Pulmonary artery endothelial cell (primary cell): ENCODE results near the gene KRTAP2-2. TPM values are rescaled to one million over a fixed set of nuclear protein-coding genes. Genes with fewer than 3 reads are reported as not detected.

Experiments
- DNase-seq: peaks from one replicate; pipeline ENCODE4 v3.0.0-alpha.2; 2011; ENCODE audit warnings: low read depth, low spot score
- total RNA-seq: library from RNA; depleted of rRNA; stranded (reverse); fragments of >200 nt; gene quantifications from 2 replicates; pipeline ENCODE4 v1.2.3, GENCODE V29; 2014

Gene KRTAP2-2
- total RNA-seq, 1 donor from 2014 or later, result not detected

DNA sequence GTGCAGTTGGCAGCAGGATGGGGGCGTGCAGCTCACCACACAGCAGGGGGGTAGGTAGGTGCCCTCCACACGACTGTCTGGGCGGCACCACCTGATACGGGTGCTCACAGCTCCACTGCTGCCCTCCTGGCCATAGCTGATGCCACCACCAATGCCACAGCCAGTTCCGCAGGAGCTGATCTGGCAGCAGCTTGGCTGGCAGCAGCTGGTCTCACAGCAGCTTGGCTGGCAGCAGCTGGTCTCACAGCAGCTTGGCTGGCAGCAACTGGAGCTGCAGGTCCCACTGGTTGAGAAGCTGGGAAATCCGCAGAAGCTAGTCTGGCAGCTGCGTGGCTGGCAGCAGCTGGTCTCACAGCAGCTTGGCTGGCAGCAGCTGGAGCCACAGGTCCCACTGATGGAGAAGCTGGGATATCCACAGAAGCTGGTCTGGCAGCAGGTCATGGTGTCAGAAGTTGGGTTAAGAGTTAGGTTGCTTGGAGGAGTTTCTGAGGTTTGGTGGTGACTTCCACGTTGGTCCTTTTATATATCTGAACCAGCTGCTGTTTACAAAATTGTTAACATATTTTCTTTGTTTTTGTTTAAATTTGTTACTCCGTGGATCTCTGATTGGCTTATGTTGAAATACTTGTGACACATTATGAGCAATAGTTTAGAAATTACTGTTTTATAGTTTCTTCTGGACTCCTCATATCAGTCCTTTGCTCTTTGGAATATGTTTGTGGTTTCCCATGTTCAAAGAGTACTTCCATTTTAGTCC is 28.1 kb downstream of the KRTAP2-2 start, which contains the start of gene KRTAP1-5:
Gene KRTAP1-5 (minus strand): TSS at position 494 of the 757 bp plus-strand sequence. CDS start 53 bp downstream, at position 441.
- DNase-seq, result no peak

DNA sequence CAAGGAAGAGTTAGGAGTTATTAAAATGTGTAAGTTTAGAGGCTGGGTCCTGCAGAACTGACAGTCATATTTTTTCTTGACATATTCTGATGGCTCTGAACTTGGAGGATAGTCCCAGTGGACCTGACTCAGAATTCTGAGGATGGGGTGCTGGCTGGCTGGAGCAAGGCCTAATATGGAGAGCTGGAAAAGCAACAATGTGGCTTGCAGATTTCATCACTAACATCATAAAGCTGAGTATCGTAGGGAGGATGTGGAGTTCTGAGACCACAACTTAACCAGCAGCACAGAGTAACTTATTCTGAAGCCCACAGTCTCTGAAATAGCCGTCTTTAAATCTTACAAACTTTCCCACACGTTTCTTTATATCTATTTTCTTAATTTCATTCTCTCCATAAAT is 30.3 kb downstream of the KRTAP2-2 start:
- no peak for DNase-seq

DNA sequence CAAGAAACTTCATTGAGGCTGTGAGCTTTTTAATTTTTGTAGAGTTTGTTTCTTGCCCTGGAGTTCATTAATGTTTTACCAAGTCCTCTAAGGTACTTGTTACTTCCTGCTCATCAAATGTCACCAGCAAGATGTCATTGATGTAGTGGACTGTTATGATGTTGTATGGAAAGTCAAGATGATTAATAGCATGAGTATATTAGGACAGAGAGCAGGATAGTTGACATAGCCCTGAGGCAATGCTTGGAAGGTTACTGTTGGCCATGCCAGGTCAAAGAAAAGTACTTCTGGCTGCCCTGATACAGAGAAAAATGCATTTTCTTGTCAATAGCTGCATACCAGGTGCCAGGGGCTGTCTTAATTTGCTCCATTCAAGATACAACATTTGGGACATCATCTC is 34.7 kb downstream of the KRTAP2-2 start:
- DNase-seq, result no peak

DNA sequence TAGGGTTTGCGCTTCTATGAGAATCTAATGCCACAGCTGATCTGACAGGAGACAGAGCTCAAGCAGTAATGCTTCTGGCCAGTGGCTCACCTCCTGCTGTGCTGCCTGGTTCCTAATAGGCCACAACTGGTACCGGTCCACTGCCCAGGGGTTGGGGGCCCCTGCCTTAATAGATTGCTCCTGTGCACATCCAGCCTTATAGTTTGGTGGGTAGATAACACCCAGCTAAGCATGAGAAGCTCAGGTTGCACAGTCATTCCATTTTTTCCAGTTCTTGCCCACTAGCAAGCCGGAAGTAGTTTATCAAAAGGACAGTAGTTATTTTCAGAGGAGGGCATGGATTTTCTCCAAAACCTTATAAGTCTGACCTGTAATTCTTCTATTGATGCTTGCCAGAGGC is 35.6 kb downstream of the KRTAP2-2 start:
- no peak for DNase-seq

DNA sequence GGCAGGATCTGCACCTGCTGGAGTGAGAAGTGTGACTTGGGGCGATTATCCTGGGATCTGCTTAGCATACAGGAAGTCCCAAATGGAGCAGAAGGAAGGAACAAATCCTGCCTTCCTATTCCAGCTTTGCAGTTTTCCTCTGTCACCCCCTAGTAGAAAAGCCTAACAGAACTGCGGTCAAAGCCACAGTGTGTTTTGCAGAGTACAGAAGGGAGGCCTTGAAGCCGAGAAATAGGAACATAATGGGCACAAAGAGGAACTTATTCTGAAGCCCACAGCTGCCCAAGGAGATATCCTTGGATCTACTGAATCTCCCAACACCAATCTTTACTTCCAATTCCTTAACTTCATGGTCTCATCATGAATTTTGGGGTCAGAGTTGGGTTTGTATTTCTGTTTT is 36.5 kb downstream of the KRTAP2-2 start:
- no peak for DNase-seq

DNA sequence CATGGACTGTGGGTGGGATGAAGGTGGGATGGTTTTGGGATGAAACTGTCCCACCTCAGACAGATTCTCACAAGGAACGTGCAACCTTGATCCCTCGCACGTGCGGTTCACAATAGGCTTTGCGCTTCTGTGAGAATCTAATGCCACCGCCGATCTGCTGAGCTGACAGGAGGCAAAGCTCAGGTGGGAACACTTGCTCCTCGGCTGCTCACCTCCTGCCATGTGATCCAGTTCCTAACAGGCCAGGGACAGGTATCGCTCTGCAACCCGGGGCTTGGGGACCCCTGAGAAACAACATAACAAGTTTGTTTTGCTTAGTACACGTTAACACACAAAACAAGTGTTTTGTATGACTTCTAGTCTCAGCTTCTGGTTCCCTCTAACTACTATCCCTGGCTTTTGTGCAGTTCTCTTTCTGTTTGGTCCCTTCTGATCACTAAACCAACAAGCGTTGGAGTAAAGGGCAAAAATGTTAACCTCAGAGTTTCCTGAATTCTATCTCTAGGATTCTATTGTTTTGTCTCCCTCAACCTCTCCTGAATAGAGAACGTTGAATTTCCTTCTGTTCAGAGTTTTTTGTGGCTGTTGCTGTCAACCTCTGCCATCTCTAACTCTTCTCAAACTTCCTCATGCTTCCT is 38.3 kb downstream of the KRTAP2-2 start:
- DNase-seq, result no peak

DNA sequence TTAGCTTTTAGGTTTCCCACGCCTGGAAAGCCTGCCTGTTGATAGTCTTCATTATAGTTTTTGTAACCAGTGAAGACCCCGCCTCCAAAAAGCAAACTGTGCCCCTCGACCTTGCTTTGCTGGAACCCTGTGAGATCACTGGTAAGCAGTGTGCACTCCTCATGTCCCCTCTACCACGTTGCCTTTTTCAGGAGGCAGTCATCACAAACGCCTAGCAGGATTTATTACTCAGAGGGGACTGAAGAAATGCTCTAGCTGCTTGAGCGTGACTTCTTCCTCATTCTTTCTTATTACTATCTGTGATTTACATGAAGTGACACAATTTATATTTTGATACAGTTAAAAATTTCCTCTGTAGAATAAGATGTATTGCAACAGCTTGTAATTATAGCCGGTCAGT is 39.6 kb downstream of the KRTAP2-2 start:
- no peak for DNase-seq

DNA sequence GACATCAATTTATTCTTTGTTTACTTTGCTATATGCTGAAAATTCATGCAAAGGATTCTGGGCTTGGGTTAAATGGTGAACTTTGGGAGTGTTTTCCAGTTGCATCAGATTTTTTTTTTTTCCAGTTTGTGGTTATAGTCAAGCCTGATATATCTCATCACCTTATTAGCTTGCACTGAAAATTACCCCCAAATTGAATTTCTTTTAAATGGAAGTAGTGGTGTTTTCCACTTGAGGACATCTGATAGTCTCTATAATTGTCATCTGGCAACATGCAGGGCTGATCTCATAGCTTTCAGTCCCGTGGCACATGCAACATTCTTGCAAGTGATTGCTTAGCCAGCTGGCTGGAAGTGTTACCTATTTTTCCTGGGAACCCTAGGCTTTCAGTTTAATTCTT is 41.4 kb downstream of the KRTAP2-2 start:
- no peak for DNase-seq

DNA sequence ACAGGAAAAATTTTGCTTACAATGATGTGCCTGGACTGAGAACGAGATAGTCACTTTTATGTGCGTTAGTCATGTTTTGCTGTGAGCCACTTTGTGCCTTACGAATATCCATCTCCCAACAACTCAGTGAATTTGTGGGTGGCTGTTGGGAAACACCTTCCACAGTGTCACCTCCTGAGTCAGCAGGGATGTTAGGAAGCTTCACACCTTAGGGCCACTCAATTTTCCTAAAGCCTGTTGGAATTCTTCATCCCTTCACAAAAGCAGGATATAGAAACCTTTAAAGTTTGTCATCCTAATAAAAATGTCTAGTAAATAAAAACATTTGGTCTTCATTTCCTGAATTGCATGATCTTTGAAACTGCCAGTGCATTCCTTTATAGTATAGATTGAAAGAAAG is 41.8 kb downstream of the KRTAP2-2 start:
- no peak for DNase-seq

DNA sequence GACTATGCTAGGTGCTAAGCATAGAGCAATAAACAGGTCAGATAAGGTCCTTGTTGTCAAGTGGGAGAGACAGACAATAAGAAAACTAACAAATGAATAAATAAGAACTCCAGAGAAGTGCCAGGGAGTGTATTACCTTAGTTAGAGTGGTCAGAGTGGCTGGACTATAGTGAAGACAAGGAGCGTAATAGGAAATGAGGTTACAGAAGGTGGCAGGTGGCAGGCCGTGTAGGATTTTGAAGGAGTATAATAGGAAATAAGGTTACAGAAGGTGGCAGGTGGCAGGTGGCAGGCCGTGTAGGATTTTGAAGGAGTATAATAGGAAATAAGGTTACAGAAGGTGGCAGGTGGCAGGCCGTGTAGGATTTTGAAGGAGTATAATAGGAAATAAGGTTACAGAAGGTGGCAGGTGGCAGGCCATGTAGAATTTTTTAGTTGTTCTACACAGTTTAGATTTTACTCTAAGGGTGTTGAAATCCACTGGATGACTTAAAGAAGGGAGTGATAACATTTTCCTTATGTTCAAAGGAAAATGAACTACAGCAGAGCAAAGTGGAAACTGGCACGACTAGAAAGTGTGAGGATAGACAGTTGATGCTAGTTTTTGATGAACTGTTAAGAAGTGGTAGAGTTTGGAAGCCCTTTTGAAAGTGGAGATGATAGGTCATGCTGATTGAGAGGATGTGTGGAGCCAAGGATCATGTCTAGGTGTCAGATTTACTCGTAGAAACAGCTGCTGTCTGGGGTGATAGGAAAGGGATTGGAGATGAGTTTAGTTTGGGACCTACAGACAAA is 42.5 kb downstream of the KRTAP2-2 start:
- DNase-seq, result no peak

DNA sequence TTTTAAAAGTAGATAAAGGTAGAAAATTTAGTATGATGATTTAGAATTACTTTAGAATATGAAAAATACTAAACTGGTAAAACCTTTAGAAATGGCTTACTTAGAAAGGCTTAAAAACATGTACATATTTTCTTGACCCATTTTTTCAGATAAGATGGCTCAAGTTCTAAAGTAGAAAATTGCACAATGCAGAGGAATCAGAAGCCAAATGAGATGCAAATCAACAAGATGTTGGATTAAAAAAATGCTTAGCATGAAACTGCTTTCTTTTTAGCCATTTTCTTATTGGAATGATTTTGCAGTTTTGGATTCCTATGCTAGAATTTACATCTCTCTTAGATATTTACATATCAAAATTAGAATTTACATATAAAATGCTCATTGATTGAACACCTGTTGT is 44.6 kb downstream of the KRTAP2-2 start:
- DNase-seq, result no peak

DNA sequence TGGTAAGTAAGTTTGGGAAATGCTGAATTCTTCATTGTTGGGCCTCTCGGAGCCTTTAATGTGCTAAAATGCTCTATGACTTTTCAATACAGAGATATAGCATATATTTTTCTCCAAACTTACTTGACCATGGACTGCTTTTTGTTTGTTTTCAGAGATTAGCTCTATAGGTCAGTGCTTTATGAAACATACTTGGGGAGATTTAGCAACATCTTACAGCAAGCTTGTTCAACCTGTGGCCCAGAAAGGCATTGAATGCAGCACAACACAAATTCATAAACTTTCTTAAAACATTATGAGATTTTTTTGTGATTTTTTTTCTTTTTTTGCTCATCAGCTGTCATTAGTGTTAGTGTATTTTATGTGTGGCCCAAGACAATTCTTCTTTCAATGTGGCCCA is 45.1 kb downstream of the KRTAP2-2 start:
- no peak for DNase-seq

DNA sequence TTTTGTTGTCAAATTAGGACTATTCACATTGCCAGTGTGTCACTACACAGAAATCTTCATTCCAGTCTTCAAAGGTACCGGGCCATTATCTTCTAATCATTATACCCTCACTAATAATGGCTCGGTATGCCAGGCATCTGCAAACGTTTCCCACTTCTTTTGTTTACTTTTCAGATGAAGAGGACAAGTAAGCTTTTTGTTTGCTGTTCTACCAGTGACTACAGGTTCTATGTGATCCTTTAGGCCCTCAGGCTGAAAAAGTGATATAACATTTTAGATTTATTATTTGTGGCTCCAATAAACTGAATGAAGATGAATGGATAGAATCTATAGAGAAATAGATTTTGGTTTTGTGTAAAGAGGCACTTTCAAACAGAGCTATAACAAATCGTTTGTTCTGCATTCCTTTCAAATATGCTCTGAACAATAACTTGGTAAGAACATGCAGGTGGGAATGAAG is 45.7 kb downstream of the KRTAP2-2 start:
- no peak for DNase-seq

DNA sequence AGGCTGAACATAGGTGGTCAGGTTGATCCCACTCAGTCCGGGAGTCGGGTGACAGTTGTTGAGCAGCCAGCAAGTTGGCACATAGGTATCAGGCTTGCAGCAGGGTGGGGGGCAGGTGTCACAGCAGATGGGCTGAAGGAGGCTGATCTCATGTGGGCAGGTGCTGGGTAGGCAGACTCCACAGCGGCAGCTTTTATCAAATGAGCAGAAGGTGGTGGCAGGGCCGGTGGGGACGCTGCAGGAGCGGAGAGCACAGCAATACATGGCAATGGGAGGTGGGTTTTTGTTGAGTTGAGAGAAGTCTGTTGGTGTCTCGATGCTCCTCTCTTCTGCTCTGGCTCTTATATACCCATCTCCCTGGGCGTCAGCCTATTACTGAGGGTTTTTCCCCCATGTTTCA is 46.2 kb downstream of the KRTAP2-2 start, which contains the start of gene KRTAP3-1:
Gene KRTAP3-1 (minus strand): TSS at position 318 of the 400 bp plus-strand sequence. CDS start 54 bp downstream, at position 264.
- no peak for DNase-seq

Other genes with a start within 250 kb of the KRTAP2-2 start
- gene KRT10, start 232.6 kb downstream of the KRTAP2-2 start, total RNA-seq, result 3.4 and 3.9 TPM in 2 replicates
- gene KRT12, start 188.0 kb downstream of the KRTAP2-2 start, total RNA-seq, result not detected in 2 replicates
- not detected in 2 replicates for gene KRT20, start 170.0 kb downstream of the KRTAP2-2 start, total RNA-seq
- gene KRT23, start 117.6 kb downstream of the KRTAP2-2 start, total RNA-seq, result not detected in 2 replicates
- gene KRT39, start 88.3 kb downstream of the KRTAP2-2 start, total RNA-seq, result not detected in 2 replicates
- not detected in 2 replicates for gene KRT40, start 70.9 kb downstream of the KRTAP2-2 start, total RNA-seq
- not detected in 2 replicates for gene KRTAP3-3, start 61.1 kb downstream of the KRTAP2-2 start, total RNA-seq
- gene KRTAP3-2, start 55.3 kb downstream of the KRTAP2-2 start, total RNA-seq, result not detected in 2 replicates
- not detected in 2 replicates for gene KRTAP3-1, start 46.1 kb downstream of the KRTAP2-2 start, total RNA-seq
- not detected in 2 replicates for gene KRTAP1-5, start 28.0 kb downstream of the KRTAP2-2 start, total RNA-seq
- gene KRTAP1-4, start 25.0 kb downstream of the KRTAP2-2 start, total RNA-seq, result not detected in 2 replicates
- not detected in 2 replicates for gene KRTAP1-3, start 20.4 kb downstream of the KRTAP2-2 start, total RNA-seq
- not detected in 2 replicates for gene KRTAP1-1, start 13.8 kb downstream of the KRTAP2-2 start, total RNA-seq
- not detected in 2 replicates for gene KRTAP2-1, start 7.9 kb downstream of the KRTAP2-2 start, total RNA-seq
- gene KRTAP2-3, start 4.9 kb upstream of the KRTAP2-2 start, total RNA-seq, result not detected in 2 replicates
- gene KRTAP2-4, start 10.6 kb upstream of the KRTAP2-2 start, total RNA-seq, result not detected in 2 replicates
- not detected in 2 replicates for gene KRTAP4-7, start 28.9 kb upstream of the KRTAP2-2 start, total RNA-seq
- gene KRTAP4-8, start 42.9 kb upstream of the KRTAP2-2 start, total RNA-seq, result not detected in 2 replicates
- not detected in 2 replicates for gene KRTAP4-16, start 47.0 kb upstream of the KRTAP2-2 start, total RNA-seq
- gene KRTAP4-9, start 50.2 kb upstream of the KRTAP2-2 start, total RNA-seq, result not detected in 2 replicates
- gene KRTAP4-11, start 63.1 kb upstream of the KRTAP2-2 start, total RNA-seq, result not detected in 2 replicates
- not detected in 2 replicates for gene KRTAP4-12, start 69.0 kb upstream of the KRTAP2-2 start, total RNA-seq
- gene KRTAP4-6, start 85.3 kb upstream of the KRTAP2-2 start, total RNA-seq, result not detected in 2 replicates
- not detected in 2 replicates for gene KRTAP4-5, start 94.6 kb upstream of the KRTAP2-2 start, total RNA-seq
- gene KRTAP4-4, start 105.5 kb upstream of the KRTAP2-2 start, total RNA-seq, result not detected in 2 replicates
- not detected in 2 replicates for gene KRTAP4-3, start 113.0 kb upstream of the KRTAP2-2 start, total RNA-seq
- not detected in 2 replicates for gene KRTAP4-2, start 123.0 kb upstream of the KRTAP2-2 start, total RNA-seq
- gene KRTAP4-1, start 129.7 kb upstream of the KRTAP2-2 start, total RNA-seq, result not detected in 2 replicates
- gene KRTAP9-1, start 134.7 kb upstream of the KRTAP2-2 start, total RNA-seq, result not detected in 2 replicates
- gene KRTAP9-2, start 171.4 kb upstream of the KRTAP2-2 start, total RNA-seq, result not detected in 2 replicates
- not detected in 2 replicates for gene KRTAP9-3, start 177.2 kb upstream of the KRTAP2-2 start, total RNA-seq
- gene KRTAP9-8, start 182.8 kb upstream of the KRTAP2-2 start, total RNA-seq, result not detected in 2 replicates
- not detected in 2 replicates for gene KRTAP9-4, start 194.5 kb upstream of the KRTAP2-2 start, total RNA-seq
- gene KRTAP9-9, start 200.2 kb upstream of the KRTAP2-2 start, total RNA-seq, result not detected in 2 replicates
- not detected in 2 replicates for gene KRTAP9-6, start 210.1 kb upstream of the KRTAP2-2 start, total RNA-seq
- gene KRTAP9-7, start 220.5 kb upstream of the KRTAP2-2 start, total RNA-seq, result not detected in 2 replicates
- gene KRTAP29-1, start 247.6 kb upstream of the KRTAP2-2 start, total RNA-seq, result not detected in 2 replicates